Liver (tissue), 9 donors: ENCODE data around the gene UACA. TPM values are rescaled to one million over a fixed set of nuclear protein-coding genes. Genes with fewer than 3 reads are reported as not detected.

Source experiments
- DNase-seq: peaks from one replicate; pipeline ENCODE4 v3.0.0-alpha.2; 2017; ENCODE audit warnings: low spot score
- H3K27ac ChIP-seq, 2 donors: one replicate each; pipeline ENCODE4 v1.7.0; 2013; ENCODE audit warnings: inconsistent platforms in 2 of 2, low read length in 2 of 2, control low read depth in 1 of 2, low read depth in 1 of 2, mild to moderate bottlenecking in 1 of 2
- H3K27me3 ChIP-seq, 4 donors: one replicate each; pipeline versions ENCODE4 v1.6.1 to v1.7.0; 2013; ENCODE audit warnings: low read length in 3 of 4, inconsistent platforms in 1 of 4, mild to moderate bottlenecking in 1 of 4, moderate library complexity in 1 of 4; ENCODE audit not compliant: control insufficient read depth in 4 of 4, insufficient read depth in 4 of 4
- H3K36me3 ChIP-seq, 4 donors: one replicate each; pipeline versions ENCODE4 v1.6.1 to v1.7.0; 2013; ENCODE audit warnings: low read length in 3 of 4, mild to moderate bottlenecking in 3 of 4, low read depth in 1 of 4, moderate library complexity in 1 of 4; ENCODE audit not compliant: control insufficient read depth in 4 of 4, insufficient read depth in 3 of 4
- H3K4me1 ChIP-seq, 4 donors: one replicate each; pipeline versions ENCODE4 v1.6.1 to v1.7.0; 2013; ENCODE audit warnings: low read length in 3 of 4, mild to moderate bottlenecking in 3 of 4, moderate library complexity in 1 of 4; ENCODE audit not compliant: control insufficient read depth in 4 of 4, insufficient read depth in 4 of 4
- H3K4me3 ChIP-seq, 3 donors: one replicate each; pipeline versions ENCODE4 v1.6.1 to v1.7.0; 2013; ENCODE audit warnings: low read length in 3 of 3, control low read depth in 1 of 3, low read depth in 1 of 3, mild to moderate bottlenecking in 1 of 3
- H3K9ac ChIP-seq, 2 donors: one replicate each; pipeline ENCODE4 v1.7.0; 2013; ENCODE audit warnings: low read length in 2 of 2, mild to moderate bottlenecking in 2 of 2, moderate library complexity in 2 of 2, control low read depth in 1 of 2, low read depth in 1 of 2
- H3K9me3 ChIP-seq, 4 donors: one replicate each; pipeline versions ENCODE4 v1.6.1 to v1.7.0; 2013; ENCODE audit warnings: low read length in 3 of 4; ENCODE audit not compliant: control insufficient read depth in 4 of 4
- CTCF ChIP-seq: fragments of 150-350 bp; IDR thresholded peaks from 2 replicates; pipeline ENCODE4 v1.5.1; 2017; ENCODE audit warnings: improper control_type of control experiment, low read depth, low read length; ENCODE audit not compliant: missing input control
- EGR1 ChIP-seq, 2 donors: IDR thresholded peaks; 2 replicates each; pipeline ENCODE4 v1.6.1; 2016 to 2018; ENCODE audit warnings: antibody characterized with exemption in 2 of 2, low read depth in 2 of 2
- FOXA1 ChIP-seq: IDR thresholded peaks from 2 replicates; pipeline ENCODE4 v1.6.1; 2016; ENCODE audit warnings: antibody characterized with exemption
- FOXA2 ChIP-seq: IDR thresholded peaks from 2 replicates; pipeline ENCODE4 v1.6.1; 2016; ENCODE audit warnings: antibody characterized with exemption
- GABPA ChIP-seq, 2 donors: IDR thresholded peaks in 1 of 2; conservative IDR thresholded peaks in 1 of 2; 2 replicates each; pipeline ENCODE4 v1.6.1; 2016; ENCODE audit warnings: antibody characterized with exemption in 2 of 2, mild to moderate bottlenecking in 1 of 2, moderate library complexity in 1 of 2
- HNF4A ChIP-seq, 2 donors: conservative IDR thresholded peaks; 2 replicates each; pipeline ENCODE4 v1.6.1; 2016; ENCODE audit warnings: antibody characterized with exemption in 2 of 2, mild to moderate bottlenecking in 2 of 2
- HNF4G ChIP-seq: IDR thresholded peaks from 2 replicates; pipeline ENCODE4 v1.6.1; 2016; ENCODE audit warnings: antibody characterized with exemption
- JUND ChIP-seq, 2 donors: IDR thresholded peaks; 2 replicates each; pipeline ENCODE4 v1.6.1; 2016; ENCODE audit warnings: antibody characterized with exemption in 2 of 2
- MAX ChIP-seq: IDR thresholded peaks from 2 replicates; pipeline ENCODE4 v1.6.1; 2016; ENCODE audit warnings: antibody characterized with exemption
- NR2F2 ChIP-seq: IDR thresholded peaks from 2 replicates; pipeline ENCODE4 v1.6.1; 2016; ENCODE audit warnings: antibody characterized with exemption
- RAD21 ChIP-seq, 2 donors: IDR thresholded peaks; 2 replicates each; pipeline ENCODE4 v1.6.1; 2016; ENCODE audit warnings: antibody characterized with exemption in 2 of 2, mild to moderate bottlenecking in 2 of 2
- REST ChIP-seq: IDR thresholded peaks from 2 replicates; pipeline ENCODE4 v1.6.1; 2016; ENCODE audit warnings: antibody characterized with exemption, mild to moderate bottlenecking
- RXRA ChIP-seq, 2 donors: IDR thresholded peaks; 2 replicates each; pipeline ENCODE4 v1.6.1; 2017 to 2018; ENCODE audit warnings: antibody characterized with exemption in 2 of 2, mild to moderate bottlenecking in 1 of 2
- SP1 ChIP-seq: IDR thresholded peaks from 2 replicates; pipeline ENCODE4 v1.6.1; 2018; ENCODE audit warnings: antibody characterized with exemption, mild to moderate bottlenecking
- TAF1 ChIP-seq: conservative IDR thresholded peaks from 2 replicates; pipeline ENCODE4 v1.6.1; 2016; ENCODE audit warnings: antibody characterized with exemption, mild to moderate bottlenecking
- YY1 ChIP-seq: IDR thresholded peaks from 2 replicates; pipeline ENCODE4 v1.6.1; 2016; ENCODE audit warnings: antibody characterized with exemption, mild to moderate bottlenecking
- ZBTB33 ChIP-seq: IDR thresholded peaks from 2 replicates; pipeline ENCODE4 v1.6.1; 2016; ENCODE audit warnings: antibody characterized with exemption
- WGBS: extraction: QIAGEN DNeasy Blood & Tissue Kit; methylation state at CpG from one replicate; pipeline ENCODE4 v1.1.7; 2013; 5-methylcytosine and 5-hydroxymethylcytosine counted together
- polyA plus RNA-seq, 2 donors: library from polyadenylated mRNA; stranded (reverse) in 1 of 2; unstranded in 1 of 2; fragments of 200-250 nt in 1 of 2; fragments of >200 nt in 1 of 2; fragmentation: Nextera tagmentation in 1 of 2; extraction: Ambion mirVana in 1 of 2; gene quantifications; one replicate each; pipeline versions ENCODE4 v1.2.1 to v1.2.3, GENCODE V29; 2013 to 2015
- total RNA-seq, 2 donors: library from RNA; depleted of rRNA; stranded (reverse); fragments of >200 nt; gene quantifications; one replicate each; pipeline ENCODE4 v1.2.3, GENCODE V29; 2014
- TF ChIP-seq, protein P1 (sequence below): IDR thresholded peaks from 2 replicates; pipeline ENCODE4 v1.6.1; 2016; ENCODE audit warnings: antibody characterized with exemption
- donor health status: healthy.
- donor health status: healthy.
- donor health status: healthy.
- donor health status: healthy.
- donor health status: healthy.

Gene UACA
- total and polyA plus RNA-seq, 4 donors = 3.9 to 16.0 (median 10.0) TPM

GRCh38 chr15:70714565-70714964 is 48.8 kb downstream of the UACA start:
- no peak for TF ChIP-seq RAD21 (IDR thresholded peaks at IDR 0.05)
- TF ChIP-seq NR2F2 = no peak
- TF ChIP-seq JUND (IDR thresholded peaks at IDR 0.05) = no peak
- TF ChIP-seq RXRA (IDR thresholded peaks at IDR 0.05) = no peak
- TF ChIP-seq FOXA2 = no peak
- TF ChIP-seq TAF1 = no peak
- no peak for TF ChIP-seq HNF4G
- TF ChIP-seq GABPA (IDR thresholded peaks at IDR 0.05 in 1 of 2, conservative IDR thresholded peaks at IDR 0.05 in 1 of 2) = no peak
- no peak for TF ChIP-seq YY1
- TF ChIP-seq, protein P1, sequence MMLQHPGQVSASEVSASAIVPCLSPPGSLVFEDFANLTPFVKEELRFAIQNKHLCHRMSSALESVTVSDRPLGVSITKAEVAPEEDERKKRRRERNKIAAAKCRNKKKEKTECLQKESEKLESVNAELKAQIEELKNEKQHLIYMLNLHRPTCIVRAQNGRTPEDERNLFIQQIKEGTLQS = no peak
- no peak for TF ChIP-seq CTCF
- no peak for TF ChIP-seq FOXA1
- no peak for TF ChIP-seq ZBTB33
- no peak for TF ChIP-seq EGR1 (IDR thresholded peaks at IDR 0.05; ENCODE audit: low read depth in 2 of 2)
- no peak for TF ChIP-seq REST
- no peak for TF ChIP-seq SP1
- TF ChIP-seq MAX = no peak
- no peak for TF ChIP-seq HNF4A (conservative IDR thresholded peaks at IDR 0.05)
- Histone ChIP-seq H3K9ac (no peak overlapping the region), H3K4me1 (peaks cover 2 to 21% (median 11%) of the 10 kb centered on the region in 4 donors), H3K4me3 (no peak overlapping the region), H3K9me3 (no peaks in the 10 kb centered on the region), H3K27ac (no peak overlapping the region), H3K36me3 (no peaks in the 10 kb centered on the region), H3K27me3 (no peaks in the 10 kb centered on the region)
- WGBS = 25% methylated on average over 3 of the region's 3 CpGs
- DNase-seq = no peak
